Measurements from ENCODE around the gene HOXC9.

The HOXC9 gene

GRCh38 chr12:53976172-53976822, 23.7 kb upstream of the HOXC9 start:
- DNase-seq (ENCODE audit: low read depth in 2 of 2), result no peak

- DNase-seq (ENCODE audit: low read depth in 2 of 2), result no peak
These were observed 23.0 kb upstream of the HOXC9 start for GRCh38 chr12:53976823-53977595.

- DNase-seq (ENCODE audit: low read depth in 2 of 2), result no peak
These were observed 22.1 kb upstream of the HOXC9 start for GRCh38 chr12:53977596-53978445.

GRCh38 chr12:53978477-53979356, 21.2 kb upstream of the HOXC9 start:
- DNase-seq (ENCODE audit: low read depth in 2 of 2), result no peak

- no peak for DNase-seq (ENCODE audit: low read depth in 2 of 2)
These were observed 19.7 kb upstream of the HOXC9 start for GRCh38 chr12:53980104-53980801.

GRCh38 chr12:53980802-53981496, 19.0 kb upstream of the HOXC9 start:
- no peak for DNase-seq (ENCODE audit: low read depth in 2 of 2)

GRCh38 chr12:53981634-53982565, 18.1 kb upstream of the HOXC9 start:
- DNase-seq (ENCODE audit: low read depth in 2 of 2), result no peak

GRCh38 chr12:53982648-53983567, 17.1 kb upstream of the HOXC9 start:
- no peak for DNase-seq (ENCODE audit: low read depth in 2 of 2)

- DNase-seq (ENCODE audit: low read depth in 2 of 2), result no peak
These were observed 16.4 kb upstream of the HOXC9 start for GRCh38 chr12:53983568-53983949.

GRCh38 chr12:53983950-53984572, 15.9 kb upstream of the HOXC9 start:
- no peak for DNase-seq (ENCODE audit: low read depth in 2 of 2)

GRCh38 chr12:53984901-53985691, 14.9 kb upstream of the HOXC9 start, which contains the start of gene HOXC10:
Gene HOXC10, plus strand, starts transcription at chr12:53985146. Its CDS starts 114 bp downstream, at chr12:53985260.
- peak; percentile 65 to 75 for DNase-seq (ENCODE audit: low read depth in 2 of 2)

- DNase-seq (ENCODE audit: low read depth in 2 of 2), result no peak
These were observed 14.3 kb upstream of the HOXC9 start for GRCh38 chr12:53985692-53985993.

- DNase-seq (ENCODE audit: low read depth in 2 of 2), result no peak
These were observed 13.8 kb upstream of the HOXC9 start for GRCh38 chr12:53985994-53986685.

GRCh38 chr12:53986686-53987483, 13.1 kb upstream of the HOXC9 start:
- DNase-seq (ENCODE audit: low read depth in 2 of 2), result no peak

GRCh38 chr12:53987787-53988230, 12.2 kb upstream of the HOXC9 start:
- DNase-seq (ENCODE audit: low read depth in 2 of 2), result no peak

Data from fibroblast of skin of left biceps (primary cell).